Tibial nerve (tissue), 4 donors: Measurements from ENCODE around the gene KAT8. TPM values are rescaled to one million over a fixed set of nuclear protein-coding genes. Genes with fewer than 3 reads are reported as not detected.
"Not testable (repeated sequence)": the region's sequence is repeated elsewhere in the genome, so short reads cannot be mapped to it uniquely, and the experiment has no call there.

ENCODE experiments used
- DNase-seq, 2 donors: peaks; one replicate each; pipeline ENCODE4 v3.0.0-alpha.2; 2019; ENCODE audit warnings: low spot score in 2 of 2
- H3K27ac ChIP-seq, 4 donors: fragments of 200-600 bp; sonication (generic) in 3 of 4; one replicate each; pipeline ENCODE4 v1.5.1; 2017 to 2019; ENCODE audit warnings: mild to moderate bottlenecking in 1 of 4
- H3K27me3 ChIP-seq, 2 donors: fragments of 200-600 bp; sonication (generic) in 1 of 2; one replicate each; pipeline versions ENCODE4 v1.5.1 to v1.6.0; 2017 to 2019
- H3K36me3 ChIP-seq, 3 donors: fragments of 200-600 bp; sonication (generic); one replicate each; pipeline ENCODE4 v1.5.1; 2018 to 2019
- H3K4me1 ChIP-seq, 4 donors: fragments of 200-600 bp; sonication (generic) in 3 of 4; one replicate each; pipeline ENCODE4 v1.5.1; 2017 to 2019
- H3K4me3 ChIP-seq, 4 donors: fragments of 200-600 bp; sonication (generic) in 3 of 4; one replicate each; pipeline ENCODE4 v1.5.1; 2017 to 2019; ENCODE audit warnings: mild to moderate bottlenecking in 1 of 4, moderate library complexity in 1 of 4
- H3K9me3 ChIP-seq, 4 donors: fragments of 200-600 bp; sonication (generic) in 3 of 4; one replicate each; pipeline ENCODE4 v1.5.1; 2017 to 2019
- CTCF ChIP-seq, 5 experiments: fragments of 200-600 bp in 3 of 5; fragments of 450-650 bp in 2 of 5; sonication (generic) in 3 of 5; IDR thresholded peaks; one replicate each; pipeline ENCODE4 v1.5.1; 2016 to 2019; ENCODE audit warnings: antibody characterized with exemption in 5 of 5, mild to moderate bottlenecking in 3 of 5, moderate library complexity in 2 of 5
- EP300 ChIP-seq, 2 donors: sonication (generic); formaldehyde crosslinking; IDR thresholded peaks; one replicate each; pipeline ENCODE4 v1.6.1; 2017; ENCODE audit warnings: antibody characterized with exemption in 2 of 2, mild to moderate bottlenecking in 1 of 2
- POLR2A ChIP-seq, 2 donors: fragments of 450-650 bp; IDR thresholded peaks; one replicate each; pipeline ENCODE4 v1.6.1; 2017; ENCODE audit warnings: antibody characterized with exemption in 2 of 2, mild to moderate bottlenecking in 2 of 2, moderate library complexity in 2 of 2
- WGBS, 2 donors: methylation state at CpG; one replicate each; pipeline ENCODE4 v1.1.5; 2018; 5-methylcytosine and 5-hydroxymethylcytosine counted together
- total RNA-seq, 4 donors: library from RNA; depleted of rRNA; stranded (reverse); fragments of >200 nt; gene quantifications; one replicate each; pipeline ENCODE4 v1.1.0, GENCODE V29; 2016

KAT8 gene
- total RNA-seq, 4 donors from 2014 or later = 79.5 to 99.0 (median 92.7) TPM

- no peaks in the 10 kb centered on the region for H3K36me3 ChIP-seq
Measured at GRCh38 chr16:31141489-31142108, 24.1 kb downstream of the KAT8 start.

GRCh38 chr16:31142109-31143010 is 24.9 kb downstream of the KAT8 start:
- peak; percentile 81 to 92 for TF ChIP-seq EP300 (IDR thresholded peaks at IDR 0.05)
- TF ChIP-seq CTCF (IDR thresholded peaks at IDR 0.05) = peak; percentile 98 to 100 (median 99)
- TF ChIP-seq POLR2A (IDR thresholded peaks at IDR 0.05) = peak in 1 of 2 donors; percentile 66
- peak; percentile 98 for DNase-seq
- H3K4me1 ChIP-seq = peaks cover 0 to 33% (median 12%) of the 10 kb centered on the region in 4 donors
- no peaks in the 10 kb centered on the region for H3K36me3 ChIP-seq
- no peaks in the 10 kb centered on the region for H3K9me3 ChIP-seq
- H3K4me3 ChIP-seq = peak overlapping the region; percentile 36 to 64 (median 44)
- 1 to 2% methylated on average over 43 to 53 of the region's 89 CpGs for WGBS, 2 donors
- H3K27me3 ChIP-seq = peaks cover 0 to 7% of the 10 kb centered on the region in 2 donors
- H3K27ac ChIP-seq = peak overlapping the region; percentile 72 to 89 (median 84)

More at GRCh38 chr16:31141489-31142108, 24.1 kb downstream of the KAT8 start:
- TF ChIP-seq CTCF (IDR thresholded peaks at IDR 0.05) (no peak), EP300 (IDR thresholded peaks at IDR 0.05) (no peak), POLR2A (IDR thresholded peaks at IDR 0.05) (no peak)
- Histone ChIP-seq H3K9me3 (no peaks in the 10 kb centered on the region), H3K27ac (peak overlapping the region; percentile 72 to 89 (median 84)), H3K27me3 (peaks cover 0 to 3% of the 10 kb centered on the region in 2 donors), H3K4me3 (peak overlapping the region; percentile 13 to 64 (median 28)), H3K4me1 (peaks cover 0 to 33% (median 12%) of the 10 kb centered on the region in 4 donors)
- WGBS, 2 donors = 25 to 26% methylated on average over 10 of the region's 10 CpGs
- DNase-seq = no peak

- H3K36me3 ChIP-seq = no peaks in the 10 kb centered on the region
- H3K9me3 ChIP-seq = no peaks in the 10 kb centered on the region
- WGBS, 2 donors = 43 to 53% methylated on average over 19 to 20 of the region's 22 CpGs
- peaks cover 0 to 37% (median 12%) of the 10 kb centered on the region in 4 donors for H3K4me1 ChIP-seq
- DNase-seq = no peak
- TF ChIP-seq EP300 (IDR thresholded peaks at IDR 0.05) (no peak), CTCF (IDR thresholded peaks at IDR 0.05) (no peak), POLR2A (IDR thresholded peaks at IDR 0.05) (no peak)
- peak overlapping the region; percentile 62 to 89 (median 84) for H3K27ac ChIP-seq
- H3K4me3 ChIP-seq = peak overlapping the region; percentile 36 to 64 (median 44)
- H3K27me3 ChIP-seq = peaks cover 0 to 14% of the 10 kb centered on the region in 2 donors
Measured at GRCh38 chr16:31143011-31143693, 25.7 kb downstream of the KAT8 start.

GRCh38 chr16:31143694-31144148 is 26.3 kb downstream of the KAT8 start:
- Histone ChIP-seq H3K4me3 (no peak overlapping the region), H3K27ac (no peak overlapping the region), H3K4me1 (peaks cover 0 to 42% (median 12%) of the 10 kb centered on the region in 4 donors), H3K9me3 (no peaks in the 10 kb centered on the region), H3K36me3 (no peaks in the 10 kb centered on the region), H3K27me3 (peaks cover 0 to 20% of the 10 kb centered on the region in 2 donors)
- TF ChIP-seq EP300 (IDR thresholded peaks at IDR 0.05) (no peak), CTCF (IDR thresholded peaks at IDR 0.05) (peak in 1 of 5 experiments; percentile 12), POLR2A (IDR thresholded peaks at IDR 0.05) (no peak)
- WGBS, 2 donors = 86 to 93% methylated on average over 8 of the region's 8 CpGs
- no peak for DNase-seq

- H3K9me3 ChIP-seq, H3K4me3 ChIP-seq, H3K36me3 ChIP-seq, H3K27ac ChIP-seq, DNase-seq: not testable (repeated sequence)
- 92 to 93% methylated on average over 7 of the region's 7 CpGs for WGBS, 2 donors
- peaks cover 0 to 37% (median 12%) of the 10 kb centered on the region in 4 donors for H3K4me1 ChIP-seq
- peaks cover 0 to 24% of the 10 kb centered on the region in 2 donors for H3K27me3 ChIP-seq
Measured at GRCh38 chr16:31144418-31144817, 27.0 kb downstream of the KAT8 start.
